ENCODE measurements around the gene SMYD2.

SMYD2 gene

GRCh38 chr1:214255509-214255908, 25.4 kb upstream of the SMYD2 start:
- no peak overlapping the region for H3K27ac Mint-ChIP-seq
- TF ChIP-seq CTCF (IDR thresholded peaks at IDR 0.05; ENCODE audit: unreplicated experiment in 3 of 3) = no peak
- no peak overlapping the region for H3K4me3 Mint-ChIP-seq
- no peaks in the 10 kb centered on the region for H3K27me3 Mint-ChIP-seq (ENCODE audit: low read depth)
- no peaks in the 10 kb centered on the region for H3K4me1 Mint-ChIP-seq
- H3K9me3 Mint-ChIP-seq = peaks cover 7% of the 10 kb centered on the region
- no peaks in the 10 kb centered on the region for H3K36me3 Mint-ChIP-seq (ENCODE audit: low read depth)

GRCh38 chr1:214259353-214259977, 21.5 kb upstream of the SMYD2 start:
- H3K36me3 Mint-ChIP-seq (ENCODE audit: low read depth) = no peaks in the 10 kb centered on the region
- peaks cover 5% of the 10 kb centered on the region for H3K27me3 Mint-ChIP-seq (ENCODE audit: low read depth)
- no peak for TF ChIP-seq CTCF (IDR thresholded peaks at IDR 0.05; ENCODE audit: unreplicated experiment in 3 of 3)
- no peak overlapping the region for H3K4me3 Mint-ChIP-seq
- peaks cover 7% of the 10 kb centered on the region for H3K9me3 Mint-ChIP-seq
- H3K4me1 Mint-ChIP-seq = peaks cover 4% of the 10 kb centered on the region
- no peak overlapping the region for H3K27ac Mint-ChIP-seq

DNA sequence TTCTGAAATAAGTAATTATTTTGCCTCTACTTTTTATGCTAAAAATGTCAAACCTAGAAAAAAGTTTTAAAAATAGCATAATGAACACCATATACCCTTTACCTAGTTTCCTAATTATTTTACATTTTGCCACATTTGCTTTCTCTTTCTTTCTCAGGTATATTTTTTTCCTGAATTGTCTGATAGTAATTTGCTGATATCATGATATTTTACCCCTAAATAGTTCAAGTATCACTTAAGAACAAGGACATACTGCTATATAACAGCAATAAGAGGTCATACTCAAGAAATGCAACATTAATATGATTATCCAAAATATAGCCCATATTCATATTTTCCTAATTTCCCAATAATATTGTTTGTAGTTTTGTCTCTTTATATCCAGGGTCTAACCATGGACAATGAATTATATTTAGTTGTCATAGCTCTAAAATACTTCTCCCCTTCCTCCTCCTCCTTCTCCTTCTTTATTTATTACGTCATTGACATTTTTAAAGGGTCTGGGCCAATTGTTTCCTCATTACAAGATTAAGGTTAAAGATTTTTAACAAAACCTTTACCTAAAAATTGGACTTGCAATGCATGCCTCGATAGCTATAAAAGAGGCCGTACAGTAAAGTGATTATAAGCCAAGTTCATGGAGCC, 20.3 kb upstream of the SMYD2 start:
- no peak for TF ChIP-seq CTCF (IDR thresholded peaks at IDR 0.05; ENCODE audit: unreplicated experiment in 3 of 3)
- no peak overlapping the region for H3K4me3 Mint-ChIP-seq
- peaks cover 4% of the 10 kb centered on the region for H3K4me1 Mint-ChIP-seq
- no peaks in the 10 kb centered on the region for H3K36me3 Mint-ChIP-seq (ENCODE audit: low read depth)
- H3K27me3 Mint-ChIP-seq (ENCODE audit: low read depth) = peaks cover 9% of the 10 kb centered on the region
- H3K9me3 Mint-ChIP-seq = peaks cover 7% of the 10 kb centered on the region
- H3K27ac Mint-ChIP-seq = no peak overlapping the region

- Mint-ChIP-seq H3K27ac (no peak overlapping the region), H3K4me3 (no peak overlapping the region), H3K36me3 (ENCODE audit: low read depth) (no peaks in the 10 kb centered on the region), H3K4me1 (peaks cover 4% of the 10 kb centered on the region), H3K27me3 (ENCODE audit: low read depth) (peaks cover 9% of the 10 kb centered on the region), H3K9me3 (peaks cover 7% of the 10 kb centered on the region)
- TF ChIP-seq CTCF (IDR thresholded peaks at IDR 0.05; ENCODE audit: unreplicated experiment in 3 of 3) = peak; percentile 92 to 98 (median 95)
These were observed 19.5 kb upstream of the SMYD2 start for GRCh38 chr1:214261206-214262123.

GRCh38 chr1:214264196-214264595, 16.8 kb upstream of the SMYD2 start:
- H3K36me3 Mint-ChIP-seq (ENCODE audit: low read depth) = no peaks in the 10 kb centered on the region
- H3K27ac Mint-ChIP-seq = no peak overlapping the region
- peaks cover 4% of the 10 kb centered on the region for H3K4me1 Mint-ChIP-seq
- H3K9me3 Mint-ChIP-seq = no peaks in the 10 kb centered on the region
- H3K27me3 Mint-ChIP-seq (ENCODE audit: low read depth) = peaks cover 9% of the 10 kb centered on the region
- TF ChIP-seq CTCF (IDR thresholded peaks at IDR 0.05; ENCODE audit: unreplicated experiment in 3 of 3) = no peak
- no peak overlapping the region for H3K4me3 Mint-ChIP-seq
